HuH-7.5 (cell line): Measurements from ENCODE around the gene PTPRD.

Experiments
- DNase-seq: peaks from one replicate; pipeline ENCODE4 v3.0.0; 2011; ENCODE audit warnings: low spot score

PTPRD gene

DNA sequence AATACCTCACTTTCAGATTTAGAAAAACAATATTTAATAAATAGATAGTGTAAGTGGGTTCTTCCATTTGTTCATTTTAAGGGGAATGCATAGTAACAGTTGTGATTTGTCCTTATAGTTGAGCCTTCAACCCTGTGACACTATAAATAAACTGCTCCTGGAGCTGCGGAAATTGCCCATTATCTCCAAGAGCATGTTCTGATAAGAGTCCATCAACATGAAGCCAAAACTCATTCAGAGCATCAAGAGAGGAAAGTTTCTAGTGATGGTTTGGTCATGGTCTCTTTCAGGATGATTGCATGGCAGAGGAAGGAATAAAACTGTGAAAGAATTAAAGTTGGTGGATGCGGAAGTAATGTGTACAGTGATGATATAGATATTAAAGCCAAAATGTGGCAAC is 2041.2 kb downstream of the PTPRD start:
- no peak for DNase-seq

DNA sequence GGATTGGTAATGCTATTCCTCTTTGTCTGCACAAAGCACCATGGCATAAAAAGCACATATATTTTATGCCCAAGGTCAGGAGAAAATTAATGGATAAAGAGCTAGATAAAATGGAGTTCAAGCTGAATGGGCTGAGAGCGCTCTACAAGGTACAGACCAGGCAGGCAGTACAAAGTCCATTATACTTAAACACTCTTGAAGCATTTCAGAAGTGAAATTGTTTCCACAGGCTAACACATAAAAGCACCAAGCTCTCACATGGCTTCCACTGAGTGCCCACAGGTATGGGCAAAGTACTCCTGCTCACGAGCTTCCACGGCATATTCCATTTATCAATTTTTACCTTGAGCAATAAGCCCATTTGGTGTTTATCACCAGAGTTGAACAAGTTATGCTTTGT is 2042.0 kb downstream of the PTPRD start:
- no peak for DNase-seq

DNA sequence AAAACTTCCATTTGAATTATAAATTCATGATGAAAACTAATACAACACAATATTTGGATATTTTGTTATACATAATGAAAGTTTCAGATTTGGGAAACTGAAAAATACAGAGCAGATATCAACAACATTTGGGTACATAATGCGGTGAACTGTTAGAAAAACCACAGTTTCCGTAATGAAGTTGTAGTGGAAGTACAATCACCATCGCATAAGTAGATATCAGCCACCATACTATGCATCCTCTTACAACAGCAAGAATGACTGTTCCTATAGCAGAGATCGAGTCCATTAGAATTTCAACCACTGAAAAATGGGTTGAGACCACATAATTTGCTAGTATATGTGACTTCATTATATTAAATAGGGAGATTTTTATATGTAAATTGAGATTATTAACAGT is 2043.0 kb downstream of the PTPRD start:
- DNase-seq: no peak

DNA sequence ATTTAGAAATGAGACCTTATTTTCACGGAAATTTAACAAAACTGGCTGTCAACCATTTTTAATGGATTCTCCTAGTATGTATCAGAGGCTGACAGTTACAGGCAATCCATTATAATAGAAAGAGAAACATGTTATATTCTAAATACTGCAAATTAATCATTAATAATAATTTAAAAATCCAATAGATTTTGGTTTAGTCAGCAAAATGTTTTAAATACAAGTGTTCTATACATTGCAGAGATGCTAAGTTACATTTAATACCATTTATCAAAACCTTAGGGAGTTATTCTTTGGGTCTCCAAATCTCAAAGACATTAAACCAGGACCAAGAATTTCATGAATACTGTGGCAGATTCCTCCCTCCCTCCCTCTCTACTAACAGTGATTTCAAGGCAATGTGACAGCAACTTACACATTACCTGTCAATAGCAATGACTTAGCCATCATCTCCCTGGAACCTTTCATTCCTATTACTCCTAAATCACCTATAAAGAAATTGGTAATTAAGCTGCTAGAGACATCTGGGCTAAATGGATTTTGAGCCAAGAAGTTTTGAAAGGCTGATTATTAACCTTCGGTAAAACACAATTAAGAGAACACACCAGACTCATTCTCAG is 2044.7 kb downstream of the PTPRD start:
- no peak for DNase-seq

DNA sequence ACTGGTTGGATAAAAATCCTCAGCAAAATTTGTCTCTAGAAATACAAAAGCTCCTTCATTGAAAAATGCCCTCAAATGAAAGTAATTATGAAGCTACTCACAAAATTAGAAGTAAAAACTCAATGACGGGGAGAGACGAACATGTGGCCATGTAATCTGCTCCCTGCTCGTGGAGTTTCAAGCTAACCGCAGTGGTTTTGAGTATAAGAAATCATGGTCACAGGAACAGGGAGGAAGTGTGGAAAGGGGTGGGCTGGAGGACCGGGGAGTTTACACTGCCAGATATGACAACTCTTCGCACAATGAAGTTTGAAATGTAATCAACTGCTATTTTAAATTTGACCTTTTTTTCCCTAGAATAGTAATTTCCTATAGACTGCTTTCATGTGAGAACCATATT is 2047.8 kb downstream of the PTPRD start:
- no peak for DNase-seq

DNA sequence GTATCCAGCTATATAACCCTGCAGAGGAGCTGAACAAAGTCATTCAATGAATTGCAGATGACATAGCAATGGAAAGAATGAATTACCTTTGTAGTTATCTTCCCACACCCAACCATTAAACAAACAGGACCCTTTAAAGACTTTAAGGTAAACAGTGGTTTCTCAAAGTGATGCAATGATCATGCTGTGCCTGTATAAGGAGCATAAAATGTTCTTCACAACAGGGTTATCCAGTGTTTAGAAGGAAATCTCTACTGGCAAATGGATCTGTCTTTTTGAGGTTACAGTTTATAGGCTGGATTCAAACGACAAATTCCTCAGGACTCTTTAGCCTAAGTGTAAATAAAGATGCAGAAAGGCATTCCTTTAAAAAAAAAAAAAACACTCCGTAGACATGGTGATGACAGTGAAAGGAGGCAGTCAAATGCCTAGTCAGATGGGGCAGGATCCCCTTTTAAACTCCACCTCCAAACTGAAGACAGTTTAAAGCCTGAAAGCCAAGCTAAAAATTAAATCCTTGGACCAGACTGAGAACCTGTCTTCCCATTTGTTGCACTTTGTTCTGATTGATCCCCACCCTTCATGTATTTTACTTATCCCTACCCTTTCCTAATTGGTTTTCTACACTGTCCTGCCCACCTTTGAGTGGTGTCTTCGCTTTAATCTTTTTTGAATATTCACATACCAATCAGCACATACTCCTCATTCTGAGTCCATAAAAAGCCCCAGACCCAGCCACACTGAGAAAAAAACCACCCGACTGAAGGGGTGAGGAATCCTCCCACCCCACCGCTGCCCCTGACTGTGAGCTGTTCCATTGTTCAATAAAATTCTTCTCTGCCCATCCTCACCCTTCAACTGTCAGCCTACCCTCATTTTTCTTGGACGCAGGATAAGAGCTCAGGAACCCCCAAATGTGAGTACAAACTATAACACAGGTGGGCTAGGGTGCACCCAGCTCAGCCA is 2052.0 kb downstream of the PTPRD start:
- DNase-seq: no peak

DNA sequence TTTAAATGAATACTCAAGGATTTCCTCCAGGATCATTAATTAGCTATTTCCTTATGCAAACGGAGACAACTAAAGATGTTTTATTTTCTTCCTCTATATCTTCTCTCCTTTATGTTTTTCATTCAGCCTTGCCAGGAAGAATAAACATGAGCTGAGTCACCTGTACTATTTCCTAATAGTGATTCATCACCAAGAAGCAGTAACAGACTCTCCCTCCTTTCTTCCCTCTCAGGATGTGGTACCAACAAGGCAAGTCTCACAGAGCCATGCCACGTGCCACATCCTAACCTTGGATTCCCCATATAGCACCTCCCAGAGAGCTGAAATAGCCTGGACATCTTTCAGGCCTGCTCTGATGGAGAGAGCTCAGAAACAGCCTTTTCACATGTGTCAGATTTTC is 2054.6 kb downstream of the PTPRD start:
- no peak for DNase-seq

DNA sequence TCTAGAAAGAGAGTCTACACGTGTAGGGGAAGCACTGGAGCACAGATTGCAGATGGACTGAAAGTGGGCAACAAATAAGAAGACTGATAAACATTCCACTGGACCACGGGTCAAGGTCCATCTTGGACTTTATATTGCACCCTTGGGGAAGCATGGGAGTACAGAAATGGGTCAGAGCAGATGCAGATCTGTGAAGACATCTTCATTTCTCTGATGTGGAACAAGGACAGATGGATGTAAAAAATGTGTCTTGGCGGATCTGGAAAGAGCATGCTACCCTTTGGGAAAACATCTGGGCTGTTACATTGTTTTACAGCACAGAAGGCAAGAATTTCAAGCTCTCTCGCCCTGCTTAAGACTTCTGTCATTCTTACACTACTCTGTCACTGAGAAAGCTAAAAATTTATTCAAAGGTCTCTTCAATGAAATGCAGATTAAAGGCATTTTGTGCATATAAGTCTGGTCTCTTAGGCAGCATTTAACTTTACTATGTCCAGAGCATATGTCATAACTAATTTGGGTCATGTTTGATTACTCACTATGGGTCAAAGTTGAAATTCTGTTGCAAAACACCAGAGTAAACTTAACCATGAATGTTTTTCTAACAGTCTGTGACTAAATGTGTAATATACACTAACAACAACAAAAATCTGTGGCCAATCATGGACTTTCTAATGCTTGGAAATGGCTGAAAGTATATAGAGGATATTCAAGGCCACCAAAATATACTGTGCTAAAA is 2056.9 kb downstream of the PTPRD start:
- no peak for DNase-seq

DNA sequence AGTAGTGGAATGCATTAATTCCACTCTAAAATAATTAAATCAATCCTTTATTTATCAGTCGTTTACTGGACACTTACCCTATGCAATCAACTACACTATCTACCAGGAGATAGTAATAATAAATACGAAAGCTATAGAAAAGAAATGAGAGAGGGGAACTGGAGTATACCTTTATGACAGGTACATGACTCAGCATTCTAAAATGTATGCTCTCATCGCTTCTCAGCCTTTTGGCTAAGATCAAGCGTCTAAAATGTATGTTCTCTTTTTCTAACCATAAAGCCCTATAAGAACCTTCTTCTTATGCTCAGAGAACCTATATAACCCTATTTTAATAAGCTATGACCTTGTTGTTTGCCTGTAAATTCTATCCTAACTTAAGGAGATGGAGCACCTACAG is 2059.4 kb downstream of the PTPRD start:
- DNase-seq: no peak

DNA sequence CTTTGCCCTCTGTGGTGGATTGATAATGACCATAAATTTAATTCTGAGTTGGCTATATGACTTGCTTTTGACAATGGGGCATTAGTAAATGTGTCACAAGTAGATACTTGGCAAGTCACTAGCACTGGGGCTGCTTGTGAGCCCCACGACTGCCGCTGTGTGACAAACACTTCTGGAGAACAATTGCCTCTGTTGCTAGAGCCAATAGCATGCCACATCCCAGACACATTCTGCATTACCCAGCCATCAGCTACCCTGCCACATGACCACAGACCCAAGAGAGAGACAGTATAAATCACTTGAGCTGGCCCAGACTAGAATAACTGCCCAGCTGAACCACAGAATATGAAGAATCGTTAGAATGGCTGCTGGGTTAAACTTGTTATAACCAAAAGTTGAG is 2060.1 kb downstream of the PTPRD start:
- DNase-seq: no peak

DNA sequence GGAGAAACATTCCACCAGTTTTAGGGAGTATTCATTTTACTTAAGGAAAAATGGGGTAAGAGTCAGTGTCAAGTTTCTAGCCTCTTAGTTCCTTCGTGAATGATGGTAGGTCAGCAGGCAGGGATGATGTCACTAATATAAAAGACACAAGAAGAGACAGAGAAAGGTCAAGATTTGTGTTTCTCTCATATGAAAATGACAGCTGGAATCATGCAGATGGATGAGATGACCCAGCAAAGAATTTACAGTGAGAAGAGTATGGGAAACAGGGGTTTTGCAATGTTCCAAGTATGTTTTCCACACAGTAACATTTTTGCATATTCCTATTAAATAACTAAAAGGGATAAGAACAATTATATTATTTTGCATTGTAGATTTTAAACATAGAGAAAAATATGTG is 2063.6 kb downstream of the PTPRD start:
- no peak for DNase-seq

DNA sequence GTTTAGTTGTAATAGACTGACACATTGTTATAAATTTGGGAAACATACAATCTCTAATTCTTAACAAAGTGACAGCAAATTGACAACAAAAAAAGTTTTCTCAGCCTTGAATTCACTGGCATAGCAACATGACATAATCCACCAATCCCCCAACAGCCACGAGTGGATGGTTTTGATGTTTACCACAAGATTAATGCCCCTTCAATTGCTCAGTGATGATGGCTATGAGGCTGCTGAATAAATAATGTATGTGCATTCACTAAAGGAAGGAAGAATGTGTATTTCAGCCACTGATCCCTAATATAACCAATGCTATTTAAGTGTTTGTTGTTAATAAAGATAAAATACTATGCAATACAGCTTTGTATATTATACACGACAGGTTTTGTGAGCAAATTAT is 2069.6 kb downstream of the PTPRD start:
- no peak for DNase-seq

DNA sequence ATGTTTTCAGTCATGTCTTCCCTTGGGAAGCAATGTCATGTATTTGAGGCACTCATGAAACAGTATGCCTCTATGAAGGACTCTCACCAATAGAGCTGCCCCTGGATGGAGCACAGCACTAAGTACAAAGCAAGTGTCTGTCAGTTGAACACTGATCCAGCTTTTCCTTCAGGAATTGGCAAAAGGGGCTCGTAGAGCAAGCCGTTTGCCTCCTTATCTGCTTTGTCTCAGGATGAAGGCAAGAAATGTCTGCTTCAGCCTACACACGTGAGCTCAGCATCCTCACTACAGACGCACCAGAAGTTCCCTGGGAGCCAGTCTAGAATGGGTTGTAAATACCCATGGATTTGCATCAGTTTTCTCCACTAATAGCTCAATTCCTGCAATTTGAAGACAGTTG is 2070.3 kb downstream of the PTPRD start:
- DNase-seq: no peak

DNA sequence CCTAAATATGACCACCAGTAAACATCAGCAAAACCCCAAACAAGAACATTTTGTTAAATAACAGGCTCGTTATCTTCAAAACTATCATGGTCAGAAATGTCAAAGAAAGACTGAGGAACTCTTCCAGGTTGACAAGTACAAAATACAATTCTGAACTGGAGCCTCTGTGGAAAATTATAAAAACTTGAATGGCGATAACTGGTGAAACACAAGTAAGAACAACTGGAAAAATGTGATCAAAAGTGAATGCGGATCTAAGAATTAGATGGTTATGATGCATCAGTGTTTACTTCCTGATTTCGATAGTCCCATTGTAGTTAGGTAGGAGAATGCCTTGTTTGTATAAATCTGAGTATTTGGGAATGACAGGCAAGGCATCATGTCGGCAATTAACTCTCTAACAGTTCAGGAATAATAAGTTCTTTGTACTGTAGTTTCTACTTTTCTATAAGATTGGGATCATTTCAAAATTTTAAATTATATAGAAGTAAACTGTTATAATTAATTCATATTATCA is 2073.1 kb downstream of the PTPRD start:
- DNase-seq: no peak

DNA sequence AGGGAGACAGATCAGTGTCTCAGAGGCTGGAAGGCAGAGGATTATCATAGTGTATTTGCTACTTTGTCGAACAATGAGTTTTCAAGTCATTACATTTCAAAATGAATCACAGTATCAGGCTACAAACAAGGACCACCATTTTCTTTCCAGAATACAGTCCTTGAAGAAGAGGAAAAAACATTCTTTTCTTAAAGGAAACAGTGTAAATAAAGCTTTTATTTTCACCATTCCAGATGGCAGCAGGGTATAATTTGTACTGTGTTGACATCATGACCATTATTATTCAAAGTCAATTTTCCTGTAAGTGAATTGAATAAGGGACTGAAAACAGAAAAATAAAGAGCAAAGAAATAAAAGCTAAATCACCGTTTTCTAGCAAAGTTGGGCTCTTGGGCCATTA is 2076.0 kb downstream of the PTPRD start:
- DNase-seq: no peak

DNA sequence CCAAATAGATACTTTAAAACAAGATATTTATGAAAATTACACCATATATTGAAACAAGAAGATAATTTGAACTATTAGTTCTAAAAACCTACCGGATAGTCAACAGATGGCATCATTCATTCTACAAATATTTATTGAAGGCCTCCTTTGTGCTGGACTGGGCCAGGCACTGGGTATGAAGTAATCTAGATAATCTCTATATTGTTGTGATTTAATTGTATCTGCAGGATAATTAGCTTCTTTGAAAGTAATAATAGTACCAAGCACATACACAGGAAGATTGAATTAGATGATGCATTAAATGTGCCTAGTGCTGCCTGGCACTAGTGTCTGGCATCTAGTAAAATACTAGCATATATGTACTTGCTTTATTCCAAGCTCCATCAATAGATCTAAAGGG is 2078.0 kb downstream of the PTPRD start:
- DNase-seq: no peak

DNA sequence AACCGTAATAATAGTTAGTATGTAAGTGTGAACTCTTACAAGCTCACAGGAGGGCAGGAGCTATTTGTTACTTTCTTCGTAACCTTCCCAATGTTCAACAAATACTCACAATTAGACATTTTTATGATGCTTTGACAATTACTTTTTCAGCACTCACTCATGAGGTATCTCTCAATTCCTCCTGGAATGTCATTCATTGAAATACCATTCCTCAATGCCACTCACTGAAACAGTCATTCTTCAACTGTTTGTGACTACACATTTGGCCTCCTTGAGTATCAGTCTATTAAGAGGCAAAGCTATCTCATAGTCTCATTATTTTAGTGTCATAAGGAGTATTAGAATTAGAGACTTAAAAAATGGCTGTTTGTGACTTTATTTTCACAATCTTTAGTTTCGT is 2079.1 kb downstream of the PTPRD start:
- no peak for DNase-seq

DNA sequence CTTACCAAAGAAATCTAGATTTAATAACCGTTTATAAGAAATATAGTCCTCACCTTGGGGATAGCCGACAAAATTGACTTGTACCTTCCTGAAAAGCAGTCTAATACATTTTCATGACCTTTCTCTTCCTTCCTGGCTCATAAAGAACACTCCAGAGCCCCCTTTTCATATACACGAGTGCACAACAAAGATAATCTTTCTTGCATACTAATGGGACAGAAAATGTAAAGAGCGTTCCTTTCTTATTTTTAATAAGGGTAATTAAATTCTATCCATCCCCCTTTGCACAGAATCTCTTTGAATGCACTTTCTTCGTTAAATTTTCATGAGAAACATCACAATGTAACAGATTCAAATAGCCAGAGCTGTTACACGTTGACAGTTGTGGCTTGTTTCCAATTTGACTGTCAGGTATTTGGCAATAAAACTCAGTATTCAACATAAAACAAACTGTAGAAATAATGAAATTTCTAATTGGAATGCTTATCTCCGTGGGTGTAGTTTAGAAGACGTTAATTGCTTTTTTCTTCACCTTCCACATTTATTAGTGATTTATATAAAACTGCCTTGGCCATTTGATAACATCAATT is 2080.9 kb downstream of the PTPRD start:
- no peak for DNase-seq

DNA sequence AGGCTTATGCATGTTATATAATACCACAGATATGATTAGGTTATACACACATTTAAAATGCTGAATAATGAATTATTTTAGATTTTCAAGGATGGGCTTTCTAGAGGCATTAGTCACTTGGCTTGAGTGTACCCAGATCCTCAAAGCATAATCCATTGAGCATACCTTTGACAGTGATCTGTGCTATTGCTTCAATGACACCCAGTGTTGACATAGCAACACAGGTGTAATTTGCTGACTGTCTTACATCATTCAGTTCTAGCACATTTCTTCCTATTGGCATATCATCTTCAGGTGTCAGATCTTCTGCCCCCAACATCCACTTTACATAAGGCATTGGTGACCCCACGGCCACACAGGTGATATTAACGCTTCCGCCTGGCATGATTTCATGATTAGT is 2091.7 kb downstream of the PTPRD start:
- DNase-seq: no peak

DNA sequence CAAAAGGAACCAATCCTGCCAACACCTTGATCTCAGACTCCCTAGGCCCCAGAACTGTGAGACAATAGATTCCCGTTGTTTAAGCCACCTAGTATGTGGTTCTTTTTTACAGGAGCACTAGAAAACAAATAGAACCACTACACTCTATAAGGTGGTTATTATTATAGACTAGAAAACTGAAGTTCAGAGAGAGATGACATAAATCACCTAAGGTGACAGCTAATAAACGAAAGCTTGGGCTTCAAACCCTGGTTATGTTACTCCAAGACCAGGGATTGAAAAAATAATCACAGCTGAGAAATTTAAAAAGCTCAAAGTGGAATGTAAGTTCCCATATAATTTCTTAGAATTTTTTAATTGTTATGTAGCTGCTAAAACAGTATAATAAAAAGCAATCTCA is 2097.1 kb downstream of the PTPRD start:
- no peak for DNase-seq

DNA sequence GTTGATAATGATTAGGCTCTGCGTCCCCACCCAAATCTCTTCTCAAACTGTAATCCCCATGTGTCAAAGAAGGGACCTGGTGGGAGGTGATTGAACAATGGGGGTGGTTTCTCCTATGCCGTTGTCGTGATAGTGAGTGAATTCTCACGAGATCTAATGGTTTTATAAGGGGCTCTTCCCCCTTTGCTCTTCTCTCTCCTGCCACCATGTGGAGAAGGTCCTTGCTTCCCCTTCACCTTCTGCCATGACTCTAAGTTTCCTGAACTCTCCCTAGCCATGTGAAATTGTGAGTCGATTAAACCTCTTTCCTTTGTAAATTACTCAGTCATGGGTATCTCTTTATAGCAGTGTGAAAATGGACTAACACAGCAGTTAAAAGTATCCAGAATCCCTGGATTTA is 2098.0 kb downstream of the PTPRD start:
- no peak for DNase-seq

DNA sequence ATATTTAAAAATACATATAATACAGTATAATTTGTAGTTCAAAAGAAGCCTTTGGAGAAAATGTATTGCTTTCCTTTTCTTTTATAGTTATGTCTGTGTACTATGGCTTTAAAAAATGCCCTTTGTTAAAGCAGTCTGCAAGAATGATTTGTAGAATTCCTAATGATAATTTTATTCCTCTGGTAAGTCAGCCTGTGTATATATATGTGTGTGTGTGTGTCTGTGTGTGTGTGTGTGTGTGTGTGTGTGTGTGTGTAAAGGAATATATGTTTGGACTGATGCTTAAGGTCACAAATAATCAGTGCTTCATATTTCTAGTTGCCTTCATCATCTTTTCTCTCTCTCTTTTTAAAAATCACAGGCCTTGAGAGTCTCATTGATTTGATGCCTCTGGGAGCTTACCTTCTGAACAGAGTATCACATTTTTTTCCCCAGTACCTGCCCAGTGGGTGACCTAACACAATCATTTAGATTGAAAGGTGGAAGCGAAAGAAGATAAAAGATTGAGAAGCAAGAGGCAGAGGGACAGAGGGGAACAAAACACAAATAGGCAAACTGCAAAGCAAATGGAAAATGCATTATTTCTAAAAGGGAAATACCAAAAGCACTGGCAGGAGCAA is 2104.0 kb downstream of the PTPRD start:
- DNase-seq: no peak
